SK-N-SH treated with all-trans-retinoic acid at 6 μM for 48 hours (cell line): Measurements from ENCODE around the gene ZNF583.

Source experiments
- ATAC-seq: fragments of 200-7000 bp; cut with Tn5 transposase; 3 replicates; pipeline ENCODE4 v1.9.1; 2020; ENCODE audit warnings: mild to moderate bottlenecking, moderate library complexity
- ARNTL ChIP-seq: fragments of 450-650 bp; formaldehyde crosslinking; IDR thresholded peaks from 2 replicates; pipeline ENCODE4 v1.5.0; 2020; ENCODE audit warnings: low read depth, mild to moderate bottlenecking, moderate library complexity, borderline replicate concordance
- BACH2 ChIP-seq: fragments of 250-450 bp; sonication (Bioruptor Pico); IDR thresholded peaks from 2 replicates; pipeline ENCODE4 v1.9.0; 2021; ENCODE audit warnings: mild to moderate bottlenecking, borderline replicate concordance
- CSDC2 ChIP-seq: fragments of 250-450 bp; sonication (Bioruptor Pico); IDR thresholded peaks from 2 replicates; pipeline ENCODE4 v1.5.0; 2020; ENCODE audit warnings: mild to moderate bottlenecking, moderate library complexity
- ESRRG ChIP-seq: fragments of 250-450 bp; sonication (Bioruptor Pico); IDR thresholded peaks from 2 replicates; pipeline ENCODE4 v1.6.1; 2021; ENCODE audit warnings: mild to moderate bottlenecking
- GLIS3 ChIP-seq: fragments of 250-450 bp; sonication (Bioruptor Pico); IDR thresholded peaks from 2 replicates; pipeline ENCODE4 v1.5.0; 2020; ENCODE audit warnings: mild to moderate bottlenecking, moderate library complexity
- ISL1 ChIP-seq: fragments of 250-450 bp; sonication (Bioruptor Pico); IDR thresholded peaks from 2 replicates; pipeline ENCODE4 v2.1.2; 2022; ENCODE audit warnings: mild to moderate bottlenecking, moderate library complexity
- OSR1 ChIP-seq: fragments of 250-450 bp; sonication (Bioruptor Pico); IDR thresholded peaks from 2 replicates; pipeline ENCODE4 v1.8.0; 2022; ENCODE audit warnings: moderate library complexity, mild to moderate bottlenecking, inconsistent platforms
- PPARA ChIP-seq: fragments of 250-450 bp; sonication (Bioruptor Pico); IDR thresholded peaks from 2 replicates; pipeline ENCODE4 v1.5.0; 2020; ENCODE audit warnings: mild to moderate bottlenecking, borderline replicate concordance
- RARB ChIP-seq: fragments of 250-450 bp; sonication (Bioruptor Pico); IDR thresholded peaks from 2 replicates; pipeline ENCODE4 v1.8.0; 2021; ENCODE audit warnings: mild to moderate bottlenecking, moderate library complexity
- SNAI2 ChIP-seq: fragments of 250-450 bp; sonication (Bioruptor Pico); IDR thresholded peaks from 2 replicates; pipeline ENCODE4 v1.5.0; 2020; ENCODE audit warnings: mild to moderate bottlenecking, moderate library complexity
- TCF4 ChIP-seq: fragments of 250-450 bp; sonication (Bioruptor Pico); IDR thresholded peaks from 2 replicates; pipeline ENCODE4 v1.8.0; 2021; ENCODE audit warnings: mild to moderate bottlenecking, moderate library complexity, borderline replicate concordance
- TOX ChIP-seq: fragments of 250-450 bp; sonication (Bioruptor Pico); IDR thresholded peaks from 2 replicates; pipeline ENCODE4 v1.8.0; 2021; ENCODE audit warnings: mild to moderate bottlenecking, moderate library complexity, borderline replicate concordance
- ZC3H10 ChIP-seq: fragments of 250-450 bp; sonication (Bioruptor Pico); IDR thresholded peaks from 2 replicates; pipeline ENCODE4 v1.5.1; 2021; ENCODE audit warnings: mild to moderate bottlenecking, moderate library complexity
- ZFP30 ChIP-seq: fragments of 450-650 bp; formaldehyde crosslinking; IDR thresholded peaks from 2 replicates; pipeline ENCODE4 v1.5.0; 2022; ENCODE audit warnings: mild to moderate bottlenecking, moderate library complexity
- ZNF565 ChIP-seq: fragments of 450-650 bp; formaldehyde crosslinking; conservative IDR thresholded peaks from 2 replicates; pipeline ENCODE4 v1.5.0; 2020; ENCODE audit warnings: low read depth, mild to moderate bottlenecking, moderate library complexity
- ZNF8 ChIP-seq: fragments of 450-650 bp; formaldehyde crosslinking; IDR thresholded peaks from 2 replicates; pipeline ENCODE4 v1.5.0; 2020; ENCODE audit warnings: mild to moderate bottlenecking, moderate library complexity
- TF ChIP-seq, protein P1 (sequence below): fragments of 250-450 bp; sonication (Bioruptor Pico); IDR thresholded peaks from 2 replicates; pipeline ENCODE4 v1.8.0; 2021; ENCODE audit warnings: low read depth, mild to moderate bottlenecking, moderate library complexity, borderline replicate concordance
- TF ChIP-seq, protein P2 (sequence below): fragments of 250-450 bp; sonication (Bioruptor Pico); IDR thresholded peaks from 2 replicates; pipeline ENCODE4 v1.8.0; 2020; ENCODE audit warnings: mild to moderate bottlenecking, moderate library complexity, borderline replicate concordance
- TF ChIP-seq, protein P3 (sequence below): fragments of 250-450 bp; sonication (Bioruptor Pico); IDR thresholded peaks from 2 replicates; pipeline ENCODE4 v1.5.1; 2021; ENCODE audit warnings: mild to moderate bottlenecking, moderate library complexity
- TF ChIP-seq, protein P4 (sequence below): fragments of 250-450 bp; sonication (Bioruptor Pico); IDR thresholded peaks from 2 replicates; pipeline ENCODE4 v1.5.0; 2020; ENCODE audit warnings: mild to moderate bottlenecking, moderate library complexity
- TF ChIP-seq, protein P5 (sequence below): fragments of 250-450 bp; sonication (Bioruptor Pico); IDR thresholded peaks from 2 replicates; pipeline ENCODE4 v1.5.1; 2020; ENCODE audit warnings: low read depth, mild to moderate bottlenecking, moderate library complexity

The ZNF583 gene

DNA sequence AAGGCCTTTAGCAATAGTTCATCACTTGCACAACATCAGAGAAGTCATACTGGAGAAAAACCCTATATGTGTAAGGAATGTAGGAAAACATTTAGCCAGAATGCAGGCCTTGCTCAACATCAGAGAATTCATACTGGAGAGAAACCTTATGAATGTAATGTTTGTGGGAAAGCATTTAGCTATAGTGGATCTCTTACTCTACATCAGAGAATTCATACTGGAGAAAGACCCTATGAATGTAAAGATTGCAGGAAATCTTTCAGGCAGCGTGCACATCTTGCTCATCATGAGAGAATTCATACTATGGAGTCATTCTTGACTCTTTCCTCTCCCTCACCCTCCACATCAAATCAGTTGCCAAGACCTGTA is 19.8 kb downstream of the ZNF583 start:
- TF ChIP-seq ISL1 (CRISPR knock-in tag) (no peak), TOX (CRISPR knock-in tag) (no peak)
- TF ChIP-seq, protein P1, sequence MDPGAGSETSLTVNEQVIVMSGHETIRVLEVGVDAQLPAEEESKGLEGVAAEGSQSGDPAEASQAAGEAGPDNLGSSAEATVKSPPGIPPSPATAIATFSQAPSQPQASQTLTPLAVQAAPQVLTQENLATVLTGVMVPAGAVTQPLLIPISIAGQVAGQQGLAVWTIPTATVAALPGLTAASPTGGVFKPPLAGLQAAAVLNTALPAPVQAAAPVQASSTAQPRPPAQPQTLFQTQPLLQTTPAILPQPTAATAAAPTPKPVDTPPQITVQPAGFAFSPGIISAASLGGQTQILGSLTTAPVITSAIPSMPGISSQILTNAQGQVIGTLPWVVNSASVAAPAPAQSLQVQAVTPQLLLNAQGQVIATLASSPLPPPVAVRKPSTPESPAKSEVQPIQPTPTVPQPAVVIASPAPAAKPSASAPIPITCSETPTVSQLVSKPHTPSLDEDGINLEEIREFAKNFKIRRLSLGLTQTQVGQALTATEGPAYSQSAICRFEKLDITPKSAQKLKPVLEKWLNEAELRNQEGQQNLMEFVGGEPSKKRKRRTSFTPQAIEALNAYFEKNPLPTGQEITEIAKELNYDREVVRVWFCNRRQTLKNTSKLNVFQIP (CRISPR knock-in tag) = no peak
- no peak for ATAC-seq

DNA sequence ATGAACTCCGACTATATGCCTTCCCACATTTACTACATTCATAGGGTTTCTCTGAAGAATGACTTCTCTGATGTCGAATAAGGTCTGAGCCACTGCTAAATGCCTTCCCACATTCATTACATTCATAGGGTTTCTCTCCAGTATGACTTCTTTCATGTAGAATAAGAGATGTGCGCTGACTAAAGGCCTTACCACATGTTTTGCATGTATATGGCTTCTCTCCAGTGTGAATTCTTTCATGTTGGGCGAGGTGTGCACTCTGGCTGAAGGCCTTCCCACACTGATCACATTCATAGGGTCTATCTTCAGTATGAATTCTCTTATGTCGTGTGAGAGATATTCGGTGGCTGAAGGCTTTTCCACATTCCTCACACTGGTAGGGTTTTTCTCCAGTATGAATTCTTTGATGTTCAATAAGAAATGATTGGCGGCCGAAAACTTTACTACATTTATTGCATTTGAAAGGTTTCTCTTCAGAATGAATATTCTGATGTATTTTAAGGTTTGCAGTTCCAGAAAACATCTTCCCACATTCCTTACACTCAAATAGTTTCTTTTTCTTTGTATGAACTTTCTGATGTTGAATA is 37.2 kb downstream of the ZNF583 start:
- TF ChIP-seq ISL1 (CRISPR knock-in tag) (no peak), TOX (CRISPR knock-in tag) (no peak), ZNF565 (CRISPR knock-in tag) (no peak), BACH2 (CRISPR knock-in tag) (no peak), ZFP30 (CRISPR knock-in tag) (no peak), SNAI2 (no peak), ZNF8 (CRISPR knock-in tag) (no peak), ARNTL (CRISPR knock-in tag) (no peak), PPARA (no peak), OSR1 (no peak)
- TF ChIP-seq, protein P1 (CRISPR knock-in tag) = no peak
- TF ChIP-seq, protein P2, sequence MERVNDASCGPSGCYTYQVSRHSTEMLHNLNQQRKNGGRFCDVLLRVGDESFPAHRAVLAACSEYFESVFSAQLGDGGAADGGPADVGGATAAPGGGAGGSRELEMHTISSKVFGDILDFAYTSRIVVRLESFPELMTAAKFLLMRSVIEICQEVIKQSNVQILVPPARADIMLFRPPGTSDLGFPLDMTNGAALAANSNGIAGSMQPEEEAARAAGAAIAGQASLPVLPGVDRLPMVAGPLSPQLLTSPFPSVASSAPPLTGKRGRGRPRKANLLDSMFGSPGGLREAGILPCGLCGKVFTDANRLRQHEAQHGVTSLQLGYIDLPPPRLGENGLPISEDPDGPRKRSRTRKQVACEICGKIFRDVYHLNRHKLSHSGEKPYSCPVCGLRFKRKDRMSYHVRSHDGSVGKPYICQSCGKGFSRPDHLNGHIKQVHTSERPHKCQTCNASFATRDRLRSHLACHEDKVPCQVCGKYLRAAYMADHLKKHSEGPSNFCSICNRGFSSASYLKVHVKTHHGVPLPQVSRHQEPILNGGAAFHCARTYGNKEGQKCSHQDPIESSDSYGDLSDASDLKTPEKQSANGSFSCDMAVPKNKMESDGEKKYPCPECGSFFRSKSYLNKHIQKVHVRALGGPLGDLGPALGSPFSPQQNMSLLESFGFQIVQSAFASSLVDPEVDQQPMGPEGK = no peak
- TF ChIP-seq, protein P3, sequence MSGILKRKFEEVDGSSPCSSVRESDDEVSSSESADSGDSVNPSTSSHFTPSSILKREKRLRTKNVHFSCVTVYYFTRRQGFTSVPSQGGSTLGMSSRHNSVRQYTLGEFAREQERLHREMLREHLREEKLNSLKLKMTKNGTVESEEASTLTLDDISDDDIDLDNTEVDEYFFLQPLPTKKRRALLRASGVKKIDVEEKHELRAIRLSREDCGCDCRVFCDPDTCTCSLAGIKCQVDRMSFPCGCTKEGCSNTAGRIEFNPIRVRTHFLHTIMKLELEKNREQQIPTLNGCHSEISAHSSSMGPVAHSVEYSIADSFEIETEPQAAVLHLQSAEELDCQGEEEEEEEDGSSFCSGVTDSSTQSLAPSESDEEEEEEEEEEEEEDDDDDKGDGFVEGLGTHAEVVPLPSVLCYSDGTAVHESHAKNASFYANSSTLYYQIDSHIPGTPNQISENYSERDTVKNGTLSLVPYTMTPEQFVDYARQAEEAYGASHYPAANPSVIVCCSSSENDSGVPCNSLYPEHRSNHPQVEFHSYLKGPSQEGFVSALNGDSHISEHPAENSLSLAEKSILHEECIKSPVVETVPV = no peak
- no peak for ATAC-seq

DNA sequence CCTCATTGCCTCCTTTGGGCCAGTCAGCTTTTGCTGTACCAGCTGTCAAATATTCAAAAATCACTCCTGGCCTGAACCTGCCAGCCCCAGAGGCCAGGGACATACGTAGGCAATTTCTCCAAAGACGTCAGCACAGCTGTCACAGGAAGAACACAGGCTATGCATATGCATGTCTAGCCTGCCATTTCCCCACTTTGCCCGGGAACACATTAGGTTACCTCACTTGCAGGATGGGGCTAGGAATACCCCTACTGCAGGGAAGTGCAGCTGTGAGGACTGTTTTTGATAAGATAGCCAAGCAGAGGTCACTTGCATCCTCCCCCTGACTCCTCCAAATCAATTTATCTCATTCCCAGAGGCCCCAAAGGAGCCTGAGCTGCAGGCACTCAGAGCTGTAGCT is 70.2 kb downstream of the ZNF583 start:
- TF ChIP-seq, protein P4, sequence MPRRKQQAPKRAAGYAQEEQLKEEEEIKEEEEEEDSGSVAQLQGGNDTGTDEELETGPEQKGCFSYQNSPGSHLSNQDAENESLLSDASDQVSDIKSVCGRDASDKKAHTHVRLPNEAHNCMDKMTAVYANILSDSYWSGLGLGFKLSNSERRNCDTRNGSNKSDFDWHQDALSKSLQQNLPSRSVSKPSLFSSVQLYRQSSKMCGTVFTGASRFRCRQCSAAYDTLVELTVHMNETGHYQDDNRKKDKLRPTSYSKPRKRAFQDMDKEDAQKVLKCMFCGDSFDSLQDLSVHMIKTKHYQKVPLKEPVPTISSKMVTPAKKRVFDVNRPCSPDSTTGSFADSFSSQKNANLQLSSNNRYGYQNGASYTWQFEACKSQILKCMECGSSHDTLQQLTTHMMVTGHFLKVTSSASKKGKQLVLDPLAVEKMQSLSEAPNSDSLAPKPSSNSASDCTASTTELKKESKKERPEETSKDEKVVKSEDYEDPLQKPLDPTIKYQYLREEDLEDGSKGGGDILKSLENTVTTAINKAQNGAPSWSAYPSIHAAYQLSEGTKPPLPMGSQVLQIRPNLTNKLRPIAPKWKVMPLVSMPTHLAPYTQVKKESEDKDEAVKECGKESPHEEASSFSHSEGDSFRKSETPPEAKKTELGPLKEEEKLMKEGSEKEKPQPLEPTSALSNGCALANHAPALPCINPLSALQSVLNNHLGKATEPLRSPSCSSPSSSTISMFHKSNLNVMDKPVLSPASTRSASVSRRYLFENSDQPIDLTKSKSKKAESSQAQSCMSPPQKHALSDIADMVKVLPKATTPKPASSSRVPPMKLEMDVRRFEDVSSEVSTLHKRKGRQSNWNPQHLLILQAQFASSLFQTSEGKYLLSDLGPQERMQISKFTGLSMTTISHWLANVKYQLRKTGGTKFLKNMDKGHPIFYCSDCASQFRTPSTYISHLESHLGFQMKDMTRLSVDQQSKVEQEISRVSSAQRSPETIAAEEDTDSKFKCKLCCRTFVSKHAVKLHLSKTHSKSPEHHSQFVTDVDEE = no peak
- no peak for TF ChIP-seq SNAI2
- no peak for TF ChIP-seq ZC3H10 (CRISPR knock-in tag)
- TF ChIP-seq ARNTL (CRISPR knock-in tag) = no peak
- no peak for TF ChIP-seq ESRRG (CRISPR knock-in tag)
- TF ChIP-seq CSDC2 (CRISPR knock-in tag) = no peak
- no peak for TF ChIP-seq ZFP30 (CRISPR knock-in tag)
- TF ChIP-seq, protein P1 (CRISPR knock-in tag) = no peak
- TF ChIP-seq TCF4 = no peak
- TF ChIP-seq, protein P5, sequence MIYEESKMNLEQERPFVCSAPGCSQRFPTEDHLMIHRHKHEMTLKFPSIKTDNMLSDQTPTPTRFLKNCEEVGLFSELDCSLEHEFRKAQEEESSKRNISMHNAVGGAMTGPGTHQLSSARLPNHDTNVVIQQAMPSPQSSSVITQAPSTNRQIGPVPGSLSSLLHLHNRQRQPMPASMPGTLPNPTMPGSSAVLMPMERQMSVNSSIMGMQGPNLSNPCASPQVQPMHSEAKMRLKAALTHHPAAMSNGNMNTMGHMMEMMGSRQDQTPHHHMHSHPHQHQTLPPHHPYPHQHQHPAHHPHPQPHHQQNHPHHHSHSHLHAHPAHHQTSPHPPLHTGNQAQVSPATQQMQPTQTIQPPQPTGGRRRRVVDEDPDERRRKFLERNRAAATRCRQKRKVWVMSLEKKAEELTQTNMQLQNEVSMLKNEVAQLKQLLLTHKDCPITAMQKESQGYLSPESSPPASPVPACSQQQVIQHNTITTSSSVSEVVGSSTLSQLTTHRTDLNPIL (CRISPR knock-in tag) = no peak
- no peak for TF ChIP-seq ISL1 (CRISPR knock-in tag)
- TF ChIP-seq GLIS3 (CRISPR knock-in tag) = no peak
- TF ChIP-seq, protein P3 = no peak
- TF ChIP-seq TOX (CRISPR knock-in tag) = no peak
- no peak for TF ChIP-seq PPARA
- TF ChIP-seq RARB (CRISPR knock-in tag) = no peak
- TF ChIP-seq ZNF8 (CRISPR knock-in tag) = no peak
- TF ChIP-seq, all 23 proteins: peak for 0
- no peak for ATAC-seq
